ENCODE results near the gene PEAR1. TPM values are rescaled to one million over a fixed set of nuclear protein-coding genes. Genes with fewer than 3 reads are reported as not detected.

Gene PEAR1
- total RNA-seq, 3 donors from 2014 or later (not counting 1 experiment from before 2014, with no cell fraction given): 0.52 to 1.4 (median 0.80) TPM

- intact Hi-C loops (cut with micrococcal nuclease): no loop called here
- TF ChIP-seq, protein P1, sequence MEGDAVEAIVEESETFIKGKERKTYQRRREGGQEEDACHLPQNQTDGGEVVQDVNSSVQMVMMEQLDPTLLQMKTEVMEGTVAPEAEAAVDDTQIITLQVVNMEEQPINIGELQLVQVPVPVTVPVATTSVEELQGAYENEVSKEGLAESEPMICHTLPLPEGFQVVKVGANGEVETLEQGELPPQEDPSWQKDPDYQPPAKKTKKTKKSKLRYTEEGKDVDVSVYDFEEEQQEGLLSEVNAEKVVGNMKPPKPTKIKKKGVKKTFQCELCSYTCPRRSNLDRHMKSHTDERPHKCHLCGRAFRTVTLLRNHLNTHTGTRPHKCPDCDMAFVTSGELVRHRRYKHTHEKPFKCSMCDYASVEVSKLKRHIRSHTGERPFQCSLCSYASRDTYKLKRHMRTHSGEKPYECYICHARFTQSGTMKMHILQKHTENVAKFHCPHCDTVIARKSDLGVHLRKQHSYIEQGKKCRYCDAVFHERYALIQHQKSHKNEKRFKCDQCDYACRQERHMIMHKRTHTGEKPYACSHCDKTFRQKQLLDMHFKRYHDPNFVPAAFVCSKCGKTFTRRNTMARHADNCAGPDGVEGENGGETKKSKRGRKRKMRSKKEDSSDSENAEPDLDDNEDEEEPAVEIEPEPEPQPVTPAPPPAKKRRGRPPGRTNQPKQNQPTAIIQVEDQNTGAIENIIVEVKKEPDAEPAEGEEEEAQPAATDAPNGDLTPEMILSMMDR (IDR thresholded peaks at IDR 0.05): no peak
- Histone ChIP-seq H3K27ac (ENCODE audit: low read length) (no peak overlapping the region), H3K9me3 (ENCODE audit: control insufficient read depth, insufficient read depth, low read length) (no peaks in the 10 kb centered on the region), H3K4me1 (ENCODE audit: control insufficient read depth, insufficient read depth, low read length) (no peaks in the 10 kb centered on the region), H3K4me3 (ENCODE audit: low read length) (no peak overlapping the region), H3K27me3 (ENCODE audit: control insufficient read depth, insufficient read depth, low read length) (no peaks in the 10 kb centered on the region), H3K36me3 (ENCODE audit: control insufficient read depth, insufficient read depth, low read length) (no peaks in the 10 kb centered on the region)
- Mint-ChIP-seq H3K4me1 (peaks cover 0 to 3% of the 10 kb centered on the region in 2 donors), H3K36me3 (no peaks in the 10 kb centered on the region), H3K9me3 (no peaks in the 10 kb centered on the region), H3K27me3 (ENCODE audit: low read depth in 2 of 2) (peaks cover 15 to 20% of the 10 kb centered on the region in 2 donors), H3K4me3 (no peak overlapping the region), H3K27ac (no peak overlapping the region)
- no peak for ATAC-seq
- WGBS (ENCODE audit: insufficient coverage): 84% methylated on average over 13 of the region's 13 CpGs
- DNase-seq: no peak
Observed at GRCh38 chr1:156913809-156914387, 20.4 kb downstream of the PEAR1 start.

- H3K27me3 Mint-ChIP-seq (ENCODE audit: low read depth in 2 of 2): peaks cover 15 to 24% of the 10 kb centered on the region in 2 donors
- no peaks in the 10 kb centered on the region for H3K27me3 ChIP-seq (ENCODE audit: control insufficient read depth, insufficient read depth, low read length)
- no peaks in the 10 kb centered on the region for H3K9me3 Mint-ChIP-seq
- WGBS (ENCODE audit: insufficient coverage): 90% methylated on average over 9 of the region's 9 CpGs
- H3K27ac Mint-ChIP-seq: no peak overlapping the region
- H3K4me1 Mint-ChIP-seq: peaks cover 0 to 3% of the 10 kb centered on the region in 2 donors
- no peaks in the 10 kb centered on the region for H3K36me3 Mint-ChIP-seq
- no peak overlapping the region for H3K4me3 ChIP-seq (ENCODE audit: low read length)
- DNase-seq: no peak
- TF ChIP-seq, protein P1 (IDR thresholded peaks at IDR 0.05): no peak
- no peaks in the 10 kb centered on the region for H3K4me1 ChIP-seq (ENCODE audit: control insufficient read depth, insufficient read depth, low read length)
- H3K4me3 Mint-ChIP-seq: no peak overlapping the region
- intact Hi-C loops (cut with micrococcal nuclease): no loop called here
- H3K9me3 ChIP-seq (ENCODE audit: control insufficient read depth, insufficient read depth, low read length): no peaks in the 10 kb centered on the region
- no peaks in the 10 kb centered on the region for H3K36me3 ChIP-seq (ENCODE audit: control insufficient read depth, insufficient read depth, low read length)
- H3K27ac ChIP-seq (ENCODE audit: low read length): no peak overlapping the region
- no peak for ATAC-seq
Observed at GRCh38 chr1:156914440-156914856, 20.9 kb downstream of the PEAR1 start.

DNA sequence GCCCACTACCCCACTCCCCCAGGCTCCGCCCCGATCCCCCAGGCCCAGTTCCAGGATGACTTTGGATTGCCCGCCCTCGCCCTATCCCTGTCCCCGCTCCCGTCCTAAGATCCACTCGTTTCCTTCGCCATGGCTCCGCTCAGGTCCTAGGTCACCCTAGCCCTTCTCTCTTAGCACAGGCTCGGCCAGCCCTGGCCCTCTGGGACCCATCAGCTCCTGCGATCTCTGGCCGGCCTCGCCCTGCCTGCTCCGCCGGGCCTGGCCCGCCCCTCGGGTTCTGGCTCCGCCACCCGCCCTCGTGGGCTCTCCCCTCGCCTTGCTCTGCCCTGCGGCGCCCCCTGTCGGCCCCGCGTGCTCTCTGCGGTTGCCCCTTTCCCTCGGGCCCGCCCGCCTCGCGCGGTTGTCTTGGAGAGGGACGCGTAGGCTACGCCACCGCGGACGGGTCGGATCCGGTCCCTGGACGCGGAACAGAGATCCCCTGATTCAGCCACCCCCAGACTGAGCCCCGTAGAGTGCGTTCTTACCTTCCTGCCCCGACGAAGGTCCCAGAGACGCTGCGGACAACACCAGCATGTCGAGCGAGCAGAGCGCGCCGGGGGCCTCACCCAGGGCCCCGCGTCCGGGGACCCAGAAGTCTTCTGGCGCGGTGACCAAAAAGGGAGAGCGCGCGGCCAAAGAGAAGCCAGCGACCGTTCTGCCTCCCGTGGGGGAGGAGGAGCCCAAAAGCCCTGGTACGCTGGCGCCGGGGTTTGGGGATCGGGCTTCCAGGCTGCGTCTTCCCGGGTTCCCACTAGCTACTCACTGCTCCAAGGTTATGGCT lies 26.9 kb downstream of the PEAR1 start, which contains the start of gene LRRC71:
TSS of gene LRRC71 (plus strand) at position 400 of the 820 bp plus-strand sequence. CDS start at position 572, 172 bp downstream.
- Histone ChIP-seq H3K4me1 (ENCODE audit: control insufficient read depth, insufficient read depth, low read length) (peaks cover 14% of the 10 kb centered on the region), H3K4me3 (ENCODE audit: low read length) (no peak within 1 kb of the TSS), H3K9me3 (ENCODE audit: control insufficient read depth, insufficient read depth, low read length) (no peaks in the 10 kb centered on the region), H3K27ac (ENCODE audit: low read length) (no peak within 1 kb of the TSS), H3K27me3 (ENCODE audit: control insufficient read depth, insufficient read depth, low read length) (peaks cover 34% of the 10 kb centered on the region), H3K36me3 (ENCODE audit: control insufficient read depth, insufficient read depth, low read length) (no peaks in the 10 kb centered on the region)
- Mint-ChIP-seq H3K9me3 (no peaks in the 10 kb centered on the region), H3K27me3 (ENCODE audit: low read depth in 2 of 2) (peaks cover 51 to 55% of the 10 kb centered on the region in 2 donors), H3K36me3 (no peaks in the 10 kb centered on the region), H3K27ac (no peak within 1 kb of the TSS), H3K4me3 (no peak within 1 kb of the TSS), H3K4me1 (peaks cover 0 to 6% of the 10 kb centered on the region in 2 donors)
- ATAC-seq: peak; percentile 65 to 85 (median 71)
- peak; percentile 35 to 70 for DNase-seq
- TF ChIP-seq, protein P1 (IDR thresholded peaks at IDR 0.05): peak; percentile 11
- 14% methylated on average over 71 of the region's 71 CpGs for WGBS (ENCODE audit: insufficient coverage)
- intact Hi-C loops (cut with micrococcal nuclease): no loop called here
